T-helper 1 cell treated with Interleukin-12 subunit alpha and Interleukin-12 subunit beta and Interleukin-4 antibody, amounts not matched to agents 30 ng/mL and 1 ng/mL, for 36 hours (primary cell): ENCODE measurements around the gene PYGL. TPM values are rescaled to one million over a fixed set of nuclear protein-coding genes. Genes with fewer than 3 reads are reported as not detected.
"Not testable (repeated sequence)": the region's sequence is repeated elsewhere in the genome, so short reads cannot be mapped to it uniquely, and the experiment has no call there.

Experiments
- intact Hi-C: fragments of 100-400 bp; cut with micrococcal nuclease; formaldehyde crosslinking; loops from one replicate; pipeline ENCODE4 v1.15.1; 2024
- total RNA-seq: library from RNA; stranded (reverse); gene quantifications from 2 replicates; pipeline ENCODE4 v1.2.3, GENCODE V29; 2022

The PYGL gene
- total RNA-seq, 1 donor from 2014 or later: not detected

- intact Hi-C loops: no loop called here
These were observed 14.8 kb downstream of the PYGL start for GRCh38 chr14:50929506-50929905.

- intact Hi-C loops: no loop called here
These were observed 16.2 kb downstream of the PYGL start for GRCh38 chr14:50928002-50928635.

- intact Hi-C loops: no loop called here
These were observed 17.4 kb downstream of the PYGL start for GRCh38 chr14:50926851-50927386.

- intact Hi-C loops: no loop called here
These were observed 19.4 kb downstream of the PYGL start for GRCh38 chr14:50924843-50925242.

GRCh38 chr14:50924236-50924635, 20.0 kb downstream of the PYGL start:
- intact Hi-C loops: no loop called here

- intact Hi-C loops: no loop called here
These were observed 21.5 kb downstream of the PYGL start for GRCh38 chr14:50922803-50923202.

GRCh38 chr14:50920482-50921230, 23.6 kb downstream of the PYGL start:
- intact Hi-C loops: no loop called here

- intact Hi-C loops: not testable (repeated sequence)
These were observed 24.8 kb downstream of the PYGL start for GRCh38 chr14:50919524-50919923.

GRCh38 chr14:50917449-50917848, 26.8 kb downstream of the PYGL start:
- intact Hi-C loops: no loop called here

- intact Hi-C loops: no loop called here
These were observed 33.5 kb downstream of the PYGL start for GRCh38 chr14:50910495-50911420.

- intact Hi-C loops: no loop called here
These were observed 37.8 kb downstream of the PYGL start for GRCh38 chr14:50906326-50907065.

- intact Hi-C loops: no loop called here
These were observed 39.6 kb downstream of the PYGL start for GRCh38 chr14:50904719-50905118.

- intact Hi-C loops: no loop called here
These were observed 42.9 kb downstream of the PYGL start for GRCh38 chr14:50901361-50901760.

- intact Hi-C loops: no loop called here
These were observed 46.6 kb downstream of the PYGL start for GRCh38 chr14:50897658-50898175.

GRCh38 chr14:50897005-50897404, 47.3 kb downstream of the PYGL start:
- intact Hi-C loops: not testable (repeated sequence)

GRCh38 chr14:50896421-50896820, 47.9 kb downstream of the PYGL start:
- intact Hi-C loops: not testable (repeated sequence)

GRCh38 chr14:50892255-50892654, 52.0 kb downstream of the PYGL start:
- intact Hi-C loops: no loop called here

GRCh38 chr14:50887476-50887875, 56.8 kb downstream of the PYGL start:
- intact Hi-C loops: no loop called here

- intact Hi-C loops: no loop called here
These were observed 60.5 kb downstream of the PYGL start for GRCh38 chr14:50883827-50884197.

GRCh38 chr14:50882932-50883826, 61.1 kb downstream of the PYGL start:
- intact Hi-C loops: no loop called here
